IPS DF 6.9 (cell line): ENCODE results near the gene EVPL.

ENCODE experiments used
- DNase-seq: peaks from one replicate; pipeline ENCODE4 v3.0.0-alpha.2; 2013; ENCODE audit warnings: low read depth, low spot score
- H3K27ac ChIP-seq: one replicate; pipeline ENCODE4 v1.5.1; 2013; ENCODE audit warnings: low read length, control low read depth
- H3K27me3 ChIP-seq: 2 replicates; pipeline ENCODE4 v1.6.1; 2013; ENCODE audit warnings: mild to moderate bottlenecking, low read length; ENCODE audit not compliant: control insufficient read depth, insufficient read depth
- H3K36me3 ChIP-seq: 2 replicates; pipeline ENCODE4 v1.6.1; 2013; ENCODE audit warnings: low read length; ENCODE audit not compliant: control insufficient read depth, insufficient read depth
- H3K4me1 ChIP-seq: 2 replicates; pipeline ENCODE4 v1.6.1; 2013; ENCODE audit warnings: low read length; ENCODE audit not compliant: control insufficient read depth, insufficient read depth
- H3K4me3 ChIP-seq: 2 replicates; pipeline ENCODE4 v1.5.1; 2013; ENCODE audit warnings: mild to moderate bottlenecking, low read length
- H3K9me3 ChIP-seq: 2 replicates; pipeline ENCODE4 v1.6.1; 2013; ENCODE audit warnings: low read length, inconsistent platforms; ENCODE audit not compliant: control insufficient read depth, insufficient read depth
- WGBS: extraction: QIAGEN DNeasy Blood & Tissue Kit; methylation state at CpG from one replicate; pipeline ENCODE4 v1.1.7; 2013; ENCODE audit warnings: mixed read lengths, missing lambda C conversion rate; ENCODE audit not compliant: insufficient read length, insufficient coverage; 5-methylcytosine and 5-hydroxymethylcytosine counted together

EVPL gene

GRCh38 chr17:75959051-75959838 lies 67.9 kb downstream of the EVPL start:
- Histone ChIP-seq H3K27ac (no peak overlapping the region), H3K27me3 (0 out of 2 replicates have a peak, but pooled peaks cover 1% of the 10 kb centered on the region), H3K9me3 (no peaks in the 10 kb centered on the region), H3K4me3 (no peak overlapping the region), H3K4me1 (peaks cover 4% of the 10 kb centered on the region), H3K36me3 (no peaks in the 10 kb centered on the region; the same call in 1 of the 2 replicates)
- WGBS: no CpG with 5 or more reads among the region's 8 CpGs
- no peak for DNase-seq
